Osteoblast (primary cell): ENCODE results near the gene PDS5B. TPM values are rescaled to one million over a fixed set of nuclear protein-coding genes. Genes with fewer than 3 reads are reported as not detected.

ENCODE experiments used
- DNase-seq: peaks from one replicate; pipeline ENCODE4 v3.0.0; 2011; ENCODE audit warnings: low spot score, mixed read lengths; ENCODE audit not compliant: insufficient read length; ENCODE audit errors: missing footprints
- H2AFZ ChIP-seq: 2 replicates; pipeline ENCODE4 v1.6.0; 2011; ENCODE audit warnings: mild to moderate bottlenecking, low read length
- H3K27ac ChIP-seq: 2 replicates; pipeline ENCODE4 v1.5.1; 2011; ENCODE audit warnings: mild to moderate bottlenecking, low read depth, low read length, moderate library complexity
- H3K27me3 ChIP-seq: 2 replicates; pipeline ENCODE4 v1.6.0; 2012; ENCODE audit warnings: mild to moderate bottlenecking, control low read depth, inconsistent platforms, low read length, moderate library complexity; ENCODE audit not compliant: insufficient read depth
- H3K36me3 ChIP-seq: 2 replicates; pipeline ENCODE4 v1.5.1; 2011; ENCODE audit warnings: mild to moderate bottlenecking, low read length, control low read depth, moderate library complexity; ENCODE audit not compliant: insufficient read depth
- H3K4me1 ChIP-seq: 2 replicates; pipeline ENCODE4 v1.5.1; 2011; ENCODE audit warnings: mild to moderate bottlenecking, low read length, control low read depth, moderate library complexity; ENCODE audit not compliant: insufficient read depth
- H3K4me2 ChIP-seq: 2 replicates; pipeline ENCODE4 v1.6.0; 2011; ENCODE audit warnings: mild to moderate bottlenecking, low read length; ENCODE audit not compliant: insufficient read depth
- H3K4me3 ChIP-seq: fragments of 200-600 bp; sonication (generic); 3 replicates; pipeline ENCODE4 v1.5.1; 2012; ENCODE audit warnings: mild to moderate bottlenecking, low read length, inconsistent platforms; ENCODE audit not compliant: insufficient read depth
- H3K79me2 ChIP-seq: 2 replicates; pipeline ENCODE4 v1.6.0; 2012; ENCODE audit warnings: mild to moderate bottlenecking, low read length, control low read depth, inconsistent platforms; ENCODE audit not compliant: insufficient read depth
- H3K9me3 ChIP-seq: 2 replicates; pipeline ENCODE4 v1.5.1; 2011; ENCODE audit warnings: low read depth, low read length, control low read depth
- H4K20me1 ChIP-seq: 2 replicates; pipeline ENCODE4 v1.6.0; 2012; ENCODE audit warnings: mild to moderate bottlenecking, low read length, control low read depth; ENCODE audit not compliant: insufficient read depth
- CTCF ChIP-seq: IDR thresholded peaks from 2 replicates; pipeline ENCODE4 v1.5.1; 2011; ENCODE audit warnings: mild to moderate bottlenecking, low read depth, low read length, moderate library complexity; ENCODE audit errors: extremely low read depth
- total RNA-seq: library from RNA; depleted of rRNA; stranded (reverse); fragments of >200 nt; gene quantifications from 2 replicates; pipeline ENCODE4 v1.2.3, GENCODE V29; 2012

The PDS5B gene
- total RNA-seq, 1 donor, result 23.2 TPM

- Histone ChIP-seq H3K27me3 (no peaks in the 10 kb centered on the region), H3K27ac (no peak overlapping the region), H2AFZ (no peak overlapping the region), H3K9me3 (no peaks in the 10 kb centered on the region), H3K4me3 (no peak overlapping the region), H3K4me2 (no peak overlapping the region), H4K20me1 (no peaks in the 10 kb centered on the region), H3K79me2 (no peaks in the 10 kb centered on the region), H3K4me1 (no peaks in the 10 kb centered on the region), H3K36me3 (no peaks in the 10 kb centered on the region)
- no peak for DNase-seq
- TF ChIP-seq CTCF, result peak; percentile 21
Observed at GRCh38 chr13:32790731-32791130, 204.5 kb downstream of the PDS5B start.

- Histone ChIP-seq H3K36me3 (no peaks in the 10 kb centered on the region), H3K79me2 (no peaks in the 10 kb centered on the region), H3K9me3 (no peaks in the 10 kb centered on the region), H3K4me2 (no peak overlapping the region), H3K4me3 (no peak overlapping the region), H2AFZ (no peak overlapping the region), H3K27me3 (no peaks in the 10 kb centered on the region), H3K4me1 (no peaks in the 10 kb centered on the region), H3K27ac (no peak overlapping the region), H4K20me1 (no peaks in the 10 kb centered on the region)
- DNase-seq, result no peak
- TF ChIP-seq CTCF, result no peak
Observed at GRCh38 chr13:32791545-32792172, 205.4 kb downstream of the PDS5B start.

GRCh38 chr13:32796754-32797153 lies 210.5 kb downstream of the PDS5B start:
- Histone ChIP-seq H3K9me3 (no peaks in the 10 kb centered on the region), H3K36me3 (no peaks in the 10 kb centered on the region)
- no peak for TF ChIP-seq CTCF

GRCh38 chr13:32802159-32802558 lies 215.9 kb downstream of the PDS5B start:
- Histone ChIP-seq H3K27ac (no peak overlapping the region), H3K9me3 (no peaks in the 10 kb centered on the region), H3K36me3 (no peaks in the 10 kb centered on the region), H4K20me1 (no peaks in the 10 kb centered on the region), H3K4me1 (no peaks in the 10 kb centered on the region), H3K4me2 (no peak overlapping the region), H2AFZ (peak overlapping the region; percentile 23), H3K79me2 (no peaks in the 10 kb centered on the region), H3K4me3 (no peak overlapping the region), H3K27me3 (no peaks in the 10 kb centered on the region)
- TF ChIP-seq CTCF, result no peak
- DNase-seq, result no peak

More at GRCh38 chr13:32796754-32797153, 210.5 kb downstream of the PDS5B start:
- Histone ChIP-seq H3K27me3 (no peaks in the 10 kb centered on the region), H3K79me2 (no peaks in the 10 kb centered on the region), H3K4me2 (no peak overlapping the region), H3K27ac (no peak overlapping the region), H3K4me1 (no peaks in the 10 kb centered on the region), H3K4me3 (no peak overlapping the region), H2AFZ (no peak overlapping the region), H4K20me1 (no peaks in the 10 kb centered on the region)
- no peak for DNase-seq
